ENCODE data around the gene ZFAND3. TPM values are rescaled to one million over a fixed set of nuclear protein-coding genes. Genes with fewer than 3 reads are reported as not detected.

ZFAND3 gene
- total and polyA plus RNA-seq, 12 donors = 21.4 to 163 (median 46.3) TPM

DNA sequence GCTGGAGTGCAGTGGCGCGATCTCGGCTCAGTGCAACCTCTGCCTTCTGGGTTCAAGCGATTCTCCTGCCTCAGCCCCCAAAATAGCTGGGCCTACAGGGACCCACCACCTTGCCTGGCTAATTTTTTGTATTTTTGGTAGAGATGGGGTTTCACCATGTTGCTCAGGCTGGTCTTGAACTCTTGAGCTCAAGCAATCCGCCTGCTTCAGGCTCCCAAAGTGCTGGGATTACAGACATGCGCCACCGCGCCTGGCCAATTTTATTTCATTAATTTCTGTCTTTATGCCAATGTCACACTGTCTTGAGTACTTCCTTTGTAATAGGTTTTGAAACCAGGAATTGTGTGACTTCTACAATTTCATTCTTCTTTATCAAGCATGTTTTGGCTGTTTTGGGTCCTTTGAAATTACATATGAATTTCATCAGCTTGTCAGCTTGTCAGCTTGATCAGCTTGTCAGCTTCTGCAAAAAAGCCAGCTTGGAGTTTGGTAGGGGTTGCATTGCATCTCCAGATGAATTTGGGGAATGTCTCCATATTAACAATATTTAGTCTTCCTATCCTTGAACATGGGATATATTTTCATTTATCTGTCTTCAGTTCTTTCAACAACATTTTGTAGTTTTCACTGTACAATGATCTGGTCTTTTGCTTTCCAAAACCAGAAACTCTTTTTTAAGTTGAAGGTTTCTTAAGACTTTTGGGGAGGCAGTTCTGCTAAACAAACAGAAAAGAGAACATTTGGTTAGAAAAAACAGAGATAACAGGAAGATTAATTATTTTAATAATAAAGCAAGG, 20.8 kb downstream of the ZFAND3 start:
- 94 to 97% (median 94%) methylated on average over 8 of the region's 8 CpGs for WGBS, 4 donors
- Histone ChIP-seq H3K27ac (no peak overlapping the region), H3K4me3 (no peak overlapping the region), H3K4me1 (replicated peaks in 1 of 2) (peaks cover 13 to 36% of the 10 kb centered on the region in 2 donors), H3K9me3 (replicated peaks in 1 of 3) (no peaks in the 10 kb centered on the region), H3K36me3 (replicated peaks in 1 of 2) (no peaks in the 10 kb centered on the region), H3K27me3 (no peaks in the 10 kb centered on the region)
- no peak for DNase-seq
- intact Hi-C loops (cut with DNase I) = no loop called here
- TF ChIP-seq, protein P1, sequence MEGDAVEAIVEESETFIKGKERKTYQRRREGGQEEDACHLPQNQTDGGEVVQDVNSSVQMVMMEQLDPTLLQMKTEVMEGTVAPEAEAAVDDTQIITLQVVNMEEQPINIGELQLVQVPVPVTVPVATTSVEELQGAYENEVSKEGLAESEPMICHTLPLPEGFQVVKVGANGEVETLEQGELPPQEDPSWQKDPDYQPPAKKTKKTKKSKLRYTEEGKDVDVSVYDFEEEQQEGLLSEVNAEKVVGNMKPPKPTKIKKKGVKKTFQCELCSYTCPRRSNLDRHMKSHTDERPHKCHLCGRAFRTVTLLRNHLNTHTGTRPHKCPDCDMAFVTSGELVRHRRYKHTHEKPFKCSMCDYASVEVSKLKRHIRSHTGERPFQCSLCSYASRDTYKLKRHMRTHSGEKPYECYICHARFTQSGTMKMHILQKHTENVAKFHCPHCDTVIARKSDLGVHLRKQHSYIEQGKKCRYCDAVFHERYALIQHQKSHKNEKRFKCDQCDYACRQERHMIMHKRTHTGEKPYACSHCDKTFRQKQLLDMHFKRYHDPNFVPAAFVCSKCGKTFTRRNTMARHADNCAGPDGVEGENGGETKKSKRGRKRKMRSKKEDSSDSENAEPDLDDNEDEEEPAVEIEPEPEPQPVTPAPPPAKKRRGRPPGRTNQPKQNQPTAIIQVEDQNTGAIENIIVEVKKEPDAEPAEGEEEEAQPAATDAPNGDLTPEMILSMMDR (IDR thresholded peaks at IDR 0.05) = no peak
- no peak for TF ChIP-seq POLR2A (IDR thresholded peaks at IDR 0.05)

DNA sequence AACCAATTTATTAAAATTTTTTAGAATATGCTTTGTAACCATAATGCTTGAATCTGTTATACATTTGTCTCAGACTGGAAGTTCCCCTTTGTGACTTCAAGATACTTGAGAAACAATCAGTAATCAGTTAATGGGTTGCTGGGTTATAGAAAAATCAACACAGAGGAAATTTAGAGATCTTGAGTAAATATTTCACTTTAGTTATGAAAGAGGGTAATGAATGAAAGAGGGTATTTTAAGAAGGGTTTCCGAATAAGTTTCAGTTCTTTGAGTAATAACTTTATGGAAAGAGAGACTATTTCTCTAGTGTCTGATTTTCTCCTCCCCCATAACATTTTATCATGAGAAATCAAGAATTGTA, 21.4 kb downstream of the ZFAND3 start:
- no peaks in the 10 kb centered on the region for H3K9me3 ChIP-seq (replicated peaks in 1 of 3)
- H3K4me3 ChIP-seq = no peak overlapping the region
- no peaks in the 10 kb centered on the region for H3K27me3 ChIP-seq
- no peak overlapping the region for H3K27ac ChIP-seq
- intact Hi-C loops (cut with DNase I) = no loop called here
- H3K4me1 ChIP-seq (replicated peaks in 1 of 2) = peaks cover 13 to 39% of the 10 kb centered on the region in 2 donors
- H3K36me3 ChIP-seq (replicated peaks in 1 of 2) = no peaks in the 10 kb centered on the region
- 66 to 78% (median 69%) methylated on average over 1 of the region's 1 CpG for WGBS, 4 donors
- no peak for DNase-seq
- TF ChIP-seq POLR2A (IDR thresholded peaks at IDR 0.05) = no peak
- TF ChIP-seq, protein P1 (IDR thresholded peaks at IDR 0.05) = no peak

DNA sequence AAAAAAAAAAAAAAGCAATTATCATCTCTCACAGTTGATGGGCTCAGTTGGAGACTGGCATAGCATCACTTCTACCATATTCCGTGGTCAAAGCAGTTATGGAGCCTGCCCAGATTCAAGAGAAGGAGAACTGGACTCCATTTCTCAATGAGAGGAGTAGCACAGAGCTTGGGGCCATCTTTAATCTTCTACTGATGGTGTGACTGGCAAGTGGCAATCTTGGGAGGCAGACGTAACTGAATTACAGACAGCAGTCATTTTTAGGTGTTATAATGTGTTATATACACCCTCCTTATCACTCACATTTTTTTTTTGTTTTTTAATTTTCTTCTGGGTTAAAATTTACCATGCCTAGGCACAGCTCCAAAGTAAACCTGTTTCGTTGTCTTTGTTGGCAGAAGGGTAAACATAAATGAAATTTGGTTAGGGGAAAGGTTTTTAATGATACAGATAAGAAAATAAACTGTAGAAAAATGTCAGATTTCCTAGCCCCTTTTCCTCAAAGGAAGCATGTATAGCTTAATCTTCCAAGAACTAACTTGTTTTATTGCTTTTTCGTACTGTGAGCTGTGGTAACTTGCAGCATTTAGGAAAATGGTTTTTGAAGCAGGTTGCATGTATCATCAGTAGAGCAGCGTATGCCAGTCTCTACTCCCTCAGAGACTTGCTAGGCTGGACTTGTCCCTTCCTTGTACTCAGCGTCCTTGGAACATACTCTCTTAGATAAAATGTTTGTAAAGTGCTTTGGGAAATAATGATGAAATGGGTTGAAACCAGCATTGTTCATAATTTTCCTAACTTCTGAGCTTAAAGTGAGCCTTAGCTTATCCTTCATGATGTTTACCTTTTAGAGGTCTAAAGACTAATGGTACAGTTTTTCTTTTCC, 25.7 kb downstream of the ZFAND3 start:
- H3K4me3 ChIP-seq = no peak overlapping the region
- H3K9me3 ChIP-seq (replicated peaks in 1 of 3) = no peaks in the 10 kb centered on the region
- peak in 1 of 7 donors; percentile 18 for DNase-seq
- H3K27me3 ChIP-seq = no peaks in the 10 kb centered on the region
- peaks cover 11 to 40% of the 10 kb centered on the region in 2 donors for H3K4me1 ChIP-seq (replicated peaks in 1 of 2)
- WGBS, 4 donors = 59 to 72% (median 71%) methylated on average over 6 of the region's 6 CpGs
- H3K36me3 ChIP-seq (replicated peaks in 1 of 2) = no peaks in the 10 kb centered on the region
- intact Hi-C loops (cut with DNase I) = no loop called here
- TF ChIP-seq, protein P1 (IDR thresholded peaks at IDR 0.05) = no peak
- TF ChIP-seq POLR2A (IDR thresholded peaks at IDR 0.05) = no peak
- H3K27ac ChIP-seq = no peak overlapping the region

DNA sequence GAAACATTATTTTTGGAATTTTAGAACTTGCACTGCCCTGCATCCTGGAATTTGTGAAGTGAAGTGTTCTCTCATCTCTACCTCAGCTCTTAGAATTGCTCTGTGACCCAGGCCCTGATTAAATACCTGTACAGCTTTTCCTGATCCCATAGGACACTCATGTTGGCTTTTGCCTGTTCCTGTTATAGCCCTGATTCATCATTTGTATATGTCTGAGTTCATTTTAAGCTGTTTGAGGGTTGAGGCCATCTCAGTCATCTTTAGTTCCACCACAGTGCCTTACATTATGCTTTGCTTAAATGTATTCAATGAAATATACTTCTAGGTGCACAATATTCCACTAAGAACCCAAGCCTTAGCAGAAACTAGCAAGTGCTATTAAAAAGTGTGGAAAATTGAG, 26.4 kb downstream of the ZFAND3 start:
- Histone ChIP-seq H3K27me3 (no peaks in the 10 kb centered on the region), H3K36me3 (replicated peaks in 1 of 2) (no peaks in the 10 kb centered on the region), H3K4me3 (no peak overlapping the region), H3K9me3 (replicated peaks in 1 of 3) (no peaks in the 10 kb centered on the region), H3K4me1 (replicated peaks in 1 of 2) (peaks cover 4 to 40% of the 10 kb centered on the region in 2 donors), H3K27ac (no peak overlapping the region)
- intact Hi-C loops (cut with DNase I) = no loop called here
- no peak for DNase-seq
- TF ChIP-seq, protein P1 (IDR thresholded peaks at IDR 0.05) = no peak

Data from adrenal gland (tissue), 12 donors.